ENCODE results near the gene TMSB10. TPM values are rescaled to one million over a fixed set of nuclear protein-coding genes. Genes with fewer than 3 reads are reported as not detected.
"Not testable (repeated sequence)": the region's sequence is repeated elsewhere in the genome, so short reads cannot be mapped to it uniquely, and the experiment has no call there.

The TMSB10 gene
- total and polyA plus RNA-seq, 2 donors, result 1,628 to 2,618 TPM

GRCh38 chr2:84874381-84875212 lies 30.9 kb upstream of the TMSB10 start:
- no peak overlapping the region for H3K27ac ChIP-seq (ENCODE audit: low read depth)
- no peaks in the 10 kb centered on the region for H3K36me3 ChIP-seq (ENCODE audit: insufficient read depth)
- DNase-seq (ENCODE audit: extremely low spot score), result no peak
- WGBS, result 89% methylated on average over 7 of the region's 7 CpGs
- no peak overlapping the region for H3K4me3 ChIP-seq (ENCODE audit: low read depth, low read length)
- no peaks in the 10 kb centered on the region for H3K4me1 ChIP-seq (ENCODE audit: insufficient read depth)

GRCh38 chr2:84875213-84875560 lies 30.3 kb upstream of the TMSB10 start:
- no peaks in the 10 kb centered on the region for H3K4me1 ChIP-seq (ENCODE audit: insufficient read depth)
- no peak overlapping the region for H3K4me3 ChIP-seq (ENCODE audit: low read depth, low read length)
- H3K36me3 ChIP-seq (ENCODE audit: insufficient read depth), result no peaks in the 10 kb centered on the region
- no peak overlapping the region for H3K27ac ChIP-seq (ENCODE audit: low read depth)
- DNase-seq (ENCODE audit: extremely low spot score), result no peak
- WGBS, result 74% methylated on average over 4 of the region's 4 CpGs

GRCh38 chr2:84875619-84876018 lies 29.8 kb upstream of the TMSB10 start:
- not testable (repeated sequence) for DNase-seq (ENCODE audit: extremely low spot score); H3K4me1 ChIP-seq (ENCODE audit: insufficient read depth); H3K4me3 ChIP-seq (ENCODE audit: low read depth, low read length); H3K36me3 ChIP-seq (ENCODE audit: insufficient read depth); H3K27ac ChIP-seq (ENCODE audit: low read depth)
- WGBS, result 88% methylated on average over 1 of the region's 1 CpG

- 93% methylated on average over 3 of the region's 3 CpGs for WGBS
- Histone ChIP-seq H3K4me1 (ENCODE audit: insufficient read depth) (no peaks in the 10 kb centered on the region), H3K27ac (ENCODE audit: low read depth) (no peak overlapping the region), H3K4me3 (ENCODE audit: low read depth, low read length) (no peak overlapping the region), H3K36me3 (ENCODE audit: insufficient read depth) (no peaks in the 10 kb centered on the region)
- no peak for DNase-seq (ENCODE audit: extremely low spot score)
Measured at GRCh38 chr2:84876369-84876768, 29.1 kb upstream of the TMSB10 start.

- DNase-seq (ENCODE audit: extremely low spot score), result no peak
- no peak overlapping the region for H3K4me3 ChIP-seq (ENCODE audit: low read depth, low read length)
- WGBS, result 95% methylated on average over 1 of the region's 1 CpG
- no peaks in the 10 kb centered on the region for H3K36me3 ChIP-seq (ENCODE audit: insufficient read depth)
- no peak overlapping the region for H3K27ac ChIP-seq (ENCODE audit: low read depth)
- H3K4me1 ChIP-seq (ENCODE audit: insufficient read depth), result no peaks in the 10 kb centered on the region
Measured at GRCh38 chr2:84878459-84878858, 27.0 kb upstream of the TMSB10 start.

GRCh38 chr2:84878896-84879583 lies 26.4 kb upstream of the TMSB10 start:
- WGBS, result 69% methylated on average over 7 of the region's 7 CpGs
- Histone ChIP-seq H3K4me3 (ENCODE audit: low read depth, low read length) (no peak overlapping the region), H3K27ac (ENCODE audit: low read depth) (no peak overlapping the region), H3K4me1 (ENCODE audit: insufficient read depth) (no peaks in the 10 kb centered on the region), H3K36me3 (ENCODE audit: insufficient read depth) (no peaks in the 10 kb centered on the region)
- no peak for DNase-seq (ENCODE audit: extremely low spot score)

GRCh38 chr2:84879584-84880394 lies 25.7 kb upstream of the TMSB10 start:
- Histone ChIP-seq H3K4me3 (ENCODE audit: low read depth, low read length) (peak overlapping the region; percentile 41), H3K36me3 (ENCODE audit: insufficient read depth) (no peaks in the 10 kb centered on the region)
- 6% methylated on average over 45 of the region's 45 CpGs for WGBS

GRCh38 chr2:84880395-84880644 lies 25.1 kb upstream of the TMSB10 start:
- no peak for DNase-seq (ENCODE audit: extremely low spot score)
- Histone ChIP-seq H3K27ac (ENCODE audit: low read depth) (no peak overlapping the region), H3K4me3 (ENCODE audit: low read depth, low read length) (peak overlapping the region; percentile 41), H3K4me1 (ENCODE audit: insufficient read depth) (no peaks in the 10 kb centered on the region), H3K36me3 (ENCODE audit: insufficient read depth) (no peaks in the 10 kb centered on the region)
- WGBS, result 1% methylated on average over 8 of the region's 8 CpGs

More at GRCh38 chr2:84879584-84880394, 25.7 kb upstream of the TMSB10 start:
- DNase-seq (ENCODE audit: extremely low spot score), result no peak
- H3K27ac ChIP-seq (ENCODE audit: low read depth), result no peak overlapping the region
- no peaks in the 10 kb centered on the region for H3K4me1 ChIP-seq (ENCODE audit: insufficient read depth)

GRCh38 chr2:84880645-84881521 lies 24.6 kb upstream of the TMSB10 start, which contains the start of gene TRABD2A:
Gene TRABD2A, minus strand, starts transcription at chr2:84881084. Its CDS starts 45 bp downstream, at chr2:84881039.
- H3K4me3 ChIP-seq (ENCODE audit: low read depth, low read length), result peak within 1 kb of the TSS; percentile 41
- H3K4me1 ChIP-seq (ENCODE audit: insufficient read depth), result no peaks in the 10 kb centered on the region
- H3K27ac ChIP-seq (ENCODE audit: low read depth), result no peak within 1 kb of the TSS
- DNase-seq (ENCODE audit: extremely low spot score), result no peak
- WGBS, result under 1% methylated on average over 77 of the region's 77 CpGs
- no peaks in the 10 kb centered on the region for H3K36me3 ChIP-seq (ENCODE audit: insufficient read depth)

- no peaks in the 10 kb centered on the region for H3K36me3 ChIP-seq (ENCODE audit: insufficient read depth)
- no peak overlapping the region for H3K27ac ChIP-seq (ENCODE audit: low read depth)
- H3K4me3 ChIP-seq (ENCODE audit: low read depth, low read length), result peak overlapping the region; percentile 41
- 1% methylated on average over 29 of the region's 29 CpGs for WGBS
- DNase-seq (ENCODE audit: extremely low spot score), result no peak
- no peaks in the 10 kb centered on the region for H3K4me1 ChIP-seq (ENCODE audit: insufficient read depth)
Measured at GRCh38 chr2:84881581-84882413, 23.7 kb upstream of the TMSB10 start.

- H3K27ac ChIP-seq (ENCODE audit: low read depth), result no peak overlapping the region
Measured at GRCh38 chr2:84882414-84882738, 23.1 kb upstream of the TMSB10 start.

GRCh38 chr2:84882775-84883550 lies 22.5 kb upstream of the TMSB10 start:
- Histone ChIP-seq H3K4me3 (ENCODE audit: low read depth, low read length) (no peak overlapping the region), H3K4me1 (ENCODE audit: insufficient read depth) (no peaks in the 10 kb centered on the region), H3K27ac (ENCODE audit: low read depth) (no peak overlapping the region), H3K36me3 (ENCODE audit: insufficient read depth) (no peaks in the 10 kb centered on the region)
- no peak for DNase-seq (ENCODE audit: extremely low spot score)
- 93% methylated on average over 4 of the region's 4 CpGs for WGBS

More at GRCh38 chr2:84882414-84882738, 23.1 kb upstream of the TMSB10 start:
- WGBS, result 58% methylated on average over 3 of the region's 3 CpGs
- no peak for DNase-seq (ENCODE audit: extremely low spot score)
- Histone ChIP-seq H3K4me3 (ENCODE audit: low read depth, low read length) (no peak overlapping the region), H3K4me1 (ENCODE audit: insufficient read depth) (no peaks in the 10 kb centered on the region), H3K36me3 (ENCODE audit: insufficient read depth) (no peaks in the 10 kb centered on the region)
